Osteocyte (in vitro differentiated cells): Measurements from ENCODE around the gene DDX49. TPM values are rescaled to one million over a fixed set of nuclear protein-coding genes. Genes with fewer than 3 reads are reported as not detected.

Source experiments
- DNase-seq: peaks from one replicate; pipeline ENCODE4 v3.0.0; 2021; ENCODE audit warnings: mixed read lengths; ENCODE audit not compliant: unreplicated experiment; ENCODE audit errors: extremely low spot score
- H3K27ac Mint-ChIP-seq: one replicate; pipeline ENCODE4 v1.8.0; 2021; ENCODE audit warnings: mild to moderate bottlenecking, mixed read lengths; ENCODE audit not compliant: unreplicated experiment
- H3K27me3 Mint-ChIP-seq: one replicate; pipeline ENCODE4 v1.8.0; 2021; ENCODE audit warnings: mixed read lengths; ENCODE audit not compliant: unreplicated experiment
- H3K36me3 Mint-ChIP-seq: one replicate; pipeline ENCODE4 v1.8.0; 2021; ENCODE audit warnings: mixed read lengths; ENCODE audit not compliant: unreplicated experiment
- H3K4me1 Mint-ChIP-seq: one replicate; pipeline ENCODE4 v1.8.0; 2021; ENCODE audit warnings: mixed read lengths; ENCODE audit not compliant: unreplicated experiment
- H3K4me3 Mint-ChIP-seq: one replicate; pipeline ENCODE4 v1.8.0; 2021; ENCODE audit warnings: mild to moderate bottlenecking, moderate library complexity, mixed read lengths; ENCODE audit not compliant: unreplicated experiment
- H3K9me3 Mint-ChIP-seq: one replicate; pipeline ENCODE4 v1.8.0; 2021; ENCODE audit warnings: mixed read lengths; ENCODE audit not compliant: unreplicated experiment
- total RNA-seq: library from RNA; stranded (reverse); gene quantifications from 2 replicates; pipeline ENCODE4 v1.2.1, GENCODE V29; 2021
- TF ChIP-seq, protein P1 (sequence below): fragments of 200-600 bp; sonication (generic); IDR thresholded peaks from 2 replicates; pipeline ENCODE4 v1.5.0; 2021; ENCODE audit warnings: antibody characterized with exemption, mild to moderate bottlenecking, moderate library complexity

DDX49 gene
- total RNA-seq, 1 donor from 2014 or later: 59.7 TPM

- Mint-ChIP-seq H3K9me3 (no peaks in the 10 kb centered on the region), H3K36me3 (no peaks in the 10 kb centered on the region), H3K27me3 (no peaks in the 10 kb centered on the region), H3K4me1 (peaks cover 31% of the 10 kb centered on the region), H3K27ac (peak overlapping the region; percentile 57), H3K4me3 (no peak overlapping the region)
- no peak for DNase-seq
- TF ChIP-seq, protein P1, sequence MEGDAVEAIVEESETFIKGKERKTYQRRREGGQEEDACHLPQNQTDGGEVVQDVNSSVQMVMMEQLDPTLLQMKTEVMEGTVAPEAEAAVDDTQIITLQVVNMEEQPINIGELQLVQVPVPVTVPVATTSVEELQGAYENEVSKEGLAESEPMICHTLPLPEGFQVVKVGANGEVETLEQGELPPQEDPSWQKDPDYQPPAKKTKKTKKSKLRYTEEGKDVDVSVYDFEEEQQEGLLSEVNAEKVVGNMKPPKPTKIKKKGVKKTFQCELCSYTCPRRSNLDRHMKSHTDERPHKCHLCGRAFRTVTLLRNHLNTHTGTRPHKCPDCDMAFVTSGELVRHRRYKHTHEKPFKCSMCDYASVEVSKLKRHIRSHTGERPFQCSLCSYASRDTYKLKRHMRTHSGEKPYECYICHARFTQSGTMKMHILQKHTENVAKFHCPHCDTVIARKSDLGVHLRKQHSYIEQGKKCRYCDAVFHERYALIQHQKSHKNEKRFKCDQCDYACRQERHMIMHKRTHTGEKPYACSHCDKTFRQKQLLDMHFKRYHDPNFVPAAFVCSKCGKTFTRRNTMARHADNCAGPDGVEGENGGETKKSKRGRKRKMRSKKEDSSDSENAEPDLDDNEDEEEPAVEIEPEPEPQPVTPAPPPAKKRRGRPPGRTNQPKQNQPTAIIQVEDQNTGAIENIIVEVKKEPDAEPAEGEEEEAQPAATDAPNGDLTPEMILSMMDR: no peak
Measured at GRCh38 chr19:18967358-18968146, 48.0 kb downstream of the DDX49 start.

- no peak for DNase-seq
- peak overlapping the region; percentile 92 for H3K27ac Mint-ChIP-seq
- TF ChIP-seq, protein P1: no peak
Measured at GRCh38 chr19:18969931-18970659, 50.6 kb downstream of the DDX49 start.

DNA sequence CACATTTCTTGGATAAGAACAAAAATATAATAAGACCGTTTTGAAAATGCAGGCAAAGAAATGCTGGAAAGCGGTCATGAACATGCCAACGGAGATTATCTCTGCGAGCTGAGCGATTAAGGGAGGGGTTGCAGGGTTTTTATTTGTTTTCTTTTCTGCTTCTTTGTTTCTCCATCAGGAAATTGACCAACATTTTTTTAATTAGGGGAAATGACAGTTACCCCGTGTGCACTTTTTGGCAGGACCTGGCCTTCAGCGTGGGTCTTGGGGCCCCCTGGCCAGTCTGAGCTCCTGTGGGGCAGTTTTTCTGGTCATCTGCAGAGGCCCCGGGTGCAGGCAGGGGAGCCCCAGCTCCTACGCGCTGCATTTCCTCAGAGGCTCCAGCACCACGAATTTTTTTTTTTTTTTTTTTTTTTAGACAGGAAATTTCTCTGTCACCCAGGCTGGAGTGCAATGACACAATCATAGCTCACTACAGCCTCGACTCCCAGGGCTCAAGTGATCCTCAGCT, 52.8 kb downstream of the DDX49 start:
- no peak for DNase-seq
- no peaks in the 10 kb centered on the region for H3K9me3 Mint-ChIP-seq
- no peaks in the 10 kb centered on the region for H3K36me3 Mint-ChIP-seq
- TF ChIP-seq, protein P1: no peak
- H3K4me3 Mint-ChIP-seq: no peak overlapping the region
- H3K27me3 Mint-ChIP-seq: no peaks in the 10 kb centered on the region
- H3K27ac Mint-ChIP-seq: peak overlapping the region; percentile 65
- H3K4me1 Mint-ChIP-seq: peaks cover 32% of the 10 kb centered on the region

More at GRCh38 chr19:18969931-18970659, 50.6 kb downstream of the DDX49 start:
- Mint-ChIP-seq H3K36me3 (no peaks in the 10 kb centered on the region), H3K4me3 (no peak overlapping the region), H3K9me3 (no peaks in the 10 kb centered on the region), H3K27me3 (no peaks in the 10 kb centered on the region), H3K4me1 (peaks cover 33% of the 10 kb centered on the region)

DNA sequence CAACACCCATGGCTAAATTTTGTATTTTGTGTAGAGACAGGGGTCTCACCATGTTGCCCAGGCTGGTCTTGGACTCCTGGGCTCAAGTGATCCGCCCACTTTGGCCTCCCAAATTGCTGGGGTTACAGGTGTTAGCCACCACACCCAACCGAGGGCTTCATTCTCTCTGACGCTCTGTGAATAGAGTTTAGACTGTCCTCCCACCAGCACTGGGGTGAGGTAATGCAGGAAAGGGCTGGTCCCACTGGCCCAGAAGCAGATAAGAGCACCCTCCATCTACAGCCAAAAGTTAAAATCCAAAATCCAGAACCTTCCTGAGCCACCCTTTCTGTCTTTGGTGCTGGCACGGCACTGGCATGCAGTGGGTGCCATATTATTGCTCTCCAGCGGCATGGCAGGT, 53.3 kb downstream of the DDX49 start:
- TF ChIP-seq, protein P1: no peak
- H3K27me3 Mint-ChIP-seq: no peaks in the 10 kb centered on the region
- no peaks in the 10 kb centered on the region for H3K36me3 Mint-ChIP-seq
- no peaks in the 10 kb centered on the region for H3K9me3 Mint-ChIP-seq
- no peak overlapping the region for H3K4me3 Mint-ChIP-seq
- peak overlapping the region; percentile 65 for H3K27ac Mint-ChIP-seq
- peaks cover 28% of the 10 kb centered on the region for H3K4me1 Mint-ChIP-seq
- no peak for DNase-seq

DNA sequence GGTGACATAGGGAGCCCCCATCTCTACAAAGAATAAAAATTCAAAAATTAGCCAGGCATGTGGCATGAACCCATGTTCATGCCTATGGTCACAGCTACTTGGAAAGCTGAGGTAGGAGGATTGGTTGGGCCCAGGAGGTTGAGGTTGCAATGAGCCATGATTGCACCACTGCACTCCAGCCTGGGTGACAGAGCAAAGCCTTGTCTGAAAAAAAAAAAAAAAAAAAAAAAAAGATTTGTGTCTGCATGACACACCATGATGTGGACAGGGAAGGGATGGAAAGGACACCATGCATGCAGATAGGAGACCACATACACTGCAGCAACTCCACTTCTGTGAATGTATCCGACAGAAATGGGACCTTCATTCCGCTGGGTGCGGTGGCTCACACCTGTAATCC, 55.5 kb downstream of the DDX49 start:
- no peak overlapping the region for H3K27ac Mint-ChIP-seq
- no peaks in the 10 kb centered on the region for H3K9me3 Mint-ChIP-seq
- no peaks in the 10 kb centered on the region for H3K36me3 Mint-ChIP-seq
- no peak overlapping the region for H3K4me3 Mint-ChIP-seq
- DNase-seq: no peak
- no peaks in the 10 kb centered on the region for H3K27me3 Mint-ChIP-seq
- TF ChIP-seq, protein P1: no peak
- H3K4me1 Mint-ChIP-seq: peaks cover 16% of the 10 kb centered on the region
